C1 segment of cervical spinal cord (tissue), 14 donors: ENCODE results near the gene TMC8.
"Not testable (repeated sequence)": the region's sequence is repeated elsewhere in the genome, so short reads cannot be mapped to it uniquely, and the experiment has no call there.

ENCODE experiments used
- DNase-seq, 14 donors: peaks; one replicate each; lab custom pipeline; 2025; lab: John Stamatoyannopoulos, UW

The TMC8 gene

GRCh38 chr17:78154903-78155811 is 24.6 kb downstream of the TMC8 start:
- peak in 1 of 14 donors; percentile 42 for DNase-seq

GRCh38 chr17:78159575-78160158 is 29.1 kb downstream of the TMC8 start:
- no peak for DNase-seq

DNA sequence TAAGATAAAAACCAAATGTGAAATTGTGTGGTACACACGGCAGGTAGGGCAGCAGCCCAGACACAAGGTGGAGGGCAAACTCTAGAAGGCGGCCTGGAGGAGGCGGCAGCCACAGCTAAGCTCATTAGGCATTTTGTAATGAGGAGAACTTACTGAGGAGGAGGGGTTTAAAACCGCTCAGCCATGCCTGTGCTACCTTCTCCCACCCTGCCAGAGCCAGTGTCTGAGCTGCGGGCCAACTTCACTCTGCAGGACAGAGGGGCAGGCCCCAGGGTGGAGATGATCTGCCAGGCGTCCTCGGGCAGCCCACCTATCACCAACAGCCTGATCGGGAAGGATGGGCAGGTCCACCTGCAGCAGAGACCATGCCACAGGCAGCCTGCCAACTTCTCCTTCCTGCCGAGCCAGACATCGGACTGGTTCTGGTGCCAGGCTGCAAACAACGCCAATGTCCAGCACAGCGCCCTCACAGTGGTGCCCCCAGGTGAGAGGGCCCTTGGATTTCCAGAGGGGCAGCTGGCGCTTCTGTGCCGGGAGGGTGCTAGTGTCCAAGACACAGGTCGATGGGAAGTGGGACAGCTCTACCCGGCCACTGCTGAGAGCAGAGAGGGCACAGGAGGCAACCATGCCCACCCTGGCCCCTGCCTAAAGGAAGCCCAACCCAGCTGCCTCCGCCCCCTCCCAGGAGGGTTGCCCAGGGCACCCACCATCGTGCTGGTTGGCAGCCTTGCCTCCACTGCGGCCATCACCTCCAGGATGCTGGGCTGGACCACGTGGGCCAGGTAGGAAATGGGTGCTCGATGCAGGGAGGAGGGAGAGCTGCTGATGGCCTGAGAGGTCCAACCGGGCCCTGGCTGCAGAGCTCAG is 33.5 kb downstream of the TMC8 start:
- peak in 1 of 14 donors; percentile 13 for DNase-seq

GRCh38 chr17:78164748-78165607 is 34.4 kb downstream of the TMC8 start:
- DNase-seq, result no peak

GRCh38 chr17:78166416-78166815 is 35.8 kb downstream of the TMC8 start:
- no peak for DNase-seq

DNA sequence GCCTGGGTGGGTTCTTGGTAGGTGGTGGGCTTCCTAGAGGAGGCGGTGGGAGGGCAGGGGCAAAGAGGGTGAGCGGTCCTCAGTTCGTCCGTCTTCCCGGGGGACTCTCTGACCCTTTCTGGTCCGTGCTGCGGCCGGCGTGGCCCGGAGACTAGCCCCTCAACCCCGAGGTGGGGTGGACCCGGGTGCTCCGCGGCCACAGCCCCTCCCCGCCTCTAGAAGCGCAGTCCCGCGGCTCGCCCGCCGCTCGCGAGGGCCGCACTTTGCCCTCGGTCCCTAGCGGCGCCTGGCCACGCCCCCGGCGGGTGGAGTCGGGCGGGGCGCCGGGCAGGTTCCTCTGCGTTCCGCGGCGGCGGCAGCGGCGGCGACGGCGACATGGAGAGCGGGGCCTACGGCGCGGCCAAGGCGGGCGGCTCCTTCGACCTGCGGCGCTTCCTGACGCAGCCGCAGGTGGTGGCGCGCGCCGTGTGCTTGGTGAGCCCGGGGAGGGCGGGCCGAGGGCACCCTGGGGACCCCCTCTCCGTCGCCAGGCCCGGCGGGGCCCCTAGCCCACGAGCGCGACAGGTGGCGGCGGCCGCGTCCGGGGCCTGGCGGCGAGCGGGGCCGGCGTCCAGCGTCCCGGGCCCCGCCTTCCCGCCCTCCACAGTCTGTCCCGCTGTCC is 37.8 kb downstream of the TMC8 start, which contains the start of gene SYNGR2:
SYNGR2 (plus strand) TSS at position 340 of the 661 bp plus-strand sequence; CDS start at position 376, 36 bp downstream.
- DNase-seq, result peak in 10 of 14 donors; percentile 14 to 73 (median 38)

DNA sequence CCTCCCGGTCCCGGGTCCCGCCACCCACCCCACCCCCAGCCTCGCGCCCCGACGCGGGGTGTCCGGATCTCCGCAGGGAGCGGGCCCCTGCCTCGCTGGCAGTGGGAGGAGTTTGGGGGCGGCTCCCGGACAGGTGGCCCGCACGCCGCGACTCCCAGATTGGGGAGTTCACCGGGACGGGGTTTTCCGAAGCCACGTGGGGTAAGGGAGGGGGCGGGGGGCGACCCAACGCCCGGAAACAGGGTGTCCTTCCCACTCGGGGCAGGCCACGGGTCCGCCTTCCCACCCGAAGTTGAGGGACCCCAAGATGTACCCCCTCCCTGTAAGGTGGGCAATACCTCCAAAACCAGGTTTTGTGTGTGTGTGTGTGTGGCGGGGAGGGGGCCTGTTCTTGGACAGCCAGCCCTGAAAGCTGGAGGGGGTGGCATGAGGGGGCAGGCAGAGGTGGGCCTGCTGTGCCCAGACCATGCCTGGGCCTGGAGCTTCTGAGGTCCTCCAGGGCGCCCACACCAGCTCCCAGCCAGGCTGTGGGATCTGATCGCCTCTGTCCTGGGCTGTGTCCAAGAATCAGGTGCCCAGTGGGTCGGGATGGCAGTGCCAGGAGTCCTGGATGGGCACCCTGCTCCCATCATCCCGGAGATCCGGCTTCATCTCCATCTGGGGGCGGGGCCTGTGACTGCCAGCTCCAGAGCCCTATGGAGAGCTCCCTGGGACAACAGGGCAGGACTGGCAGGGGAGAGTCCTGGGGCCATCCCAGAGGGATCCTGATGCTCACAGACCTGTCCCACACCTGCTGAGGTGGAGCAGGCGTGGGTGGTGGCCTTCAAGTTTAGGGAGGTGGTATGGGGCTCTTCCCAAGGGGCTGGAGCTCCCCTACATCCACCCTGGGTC is 38.6 kb downstream of the TMC8 start:
- DNase-seq, result peak in 12 of 14 donors; percentile 18 to 73 (median 43)

- peak in 1 of 14 donors; percentile 22 for DNase-seq
Measured at GRCh38 chr17:78170692-78171590, 40.4 kb downstream of the TMC8 start.

- DNase-seq, result not testable (repeated sequence)
Measured at GRCh38 chr17:78171591-78172248, 41.1 kb downstream of the TMC8 start.

- DNase-seq, result peak in 5 of 14 donors; percentile 26 to 42 (median 32)
Measured at GRCh38 chr17:78172249-78173051, 41.9 kb downstream of the TMC8 start.

DNA sequence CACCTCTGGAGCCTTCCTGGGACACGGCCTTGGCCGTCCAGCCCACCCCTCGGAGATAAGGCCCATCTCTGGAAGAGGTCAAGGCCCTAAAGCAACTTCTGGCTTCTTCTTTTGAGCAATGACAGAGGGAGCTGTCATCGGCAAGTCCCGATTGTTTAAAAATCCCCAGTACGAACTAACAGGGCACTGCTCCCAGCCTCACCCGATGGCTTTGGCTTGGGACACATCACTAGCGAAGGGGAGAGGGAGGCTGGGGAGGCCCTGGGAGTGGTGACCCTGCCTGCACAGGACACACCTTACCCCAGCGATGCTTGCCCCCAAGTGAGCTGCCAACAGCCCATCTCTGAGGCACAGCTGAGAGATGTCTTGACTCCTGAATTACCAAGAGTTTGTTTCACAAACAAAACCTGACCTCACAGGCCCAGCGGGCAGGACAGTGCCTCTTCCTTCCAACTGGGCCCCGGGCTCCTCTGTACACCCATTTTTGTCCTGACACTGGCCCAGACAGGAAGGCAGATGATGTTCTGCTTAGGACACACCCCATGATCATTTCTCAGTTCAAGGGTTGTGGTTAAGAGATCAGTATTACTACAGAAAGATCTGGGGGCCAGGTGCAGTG is 42.6 kb downstream of the TMC8 start:
- peak in 1 of 14 donors; percentile 13 for DNase-seq

GRCh38 chr17:78174346-78174869 is 43.8 kb downstream of the TMC8 start:
- peak in 13 of 14 donors; percentile 58 to 97 (median 87) for DNase-seq

DNA sequence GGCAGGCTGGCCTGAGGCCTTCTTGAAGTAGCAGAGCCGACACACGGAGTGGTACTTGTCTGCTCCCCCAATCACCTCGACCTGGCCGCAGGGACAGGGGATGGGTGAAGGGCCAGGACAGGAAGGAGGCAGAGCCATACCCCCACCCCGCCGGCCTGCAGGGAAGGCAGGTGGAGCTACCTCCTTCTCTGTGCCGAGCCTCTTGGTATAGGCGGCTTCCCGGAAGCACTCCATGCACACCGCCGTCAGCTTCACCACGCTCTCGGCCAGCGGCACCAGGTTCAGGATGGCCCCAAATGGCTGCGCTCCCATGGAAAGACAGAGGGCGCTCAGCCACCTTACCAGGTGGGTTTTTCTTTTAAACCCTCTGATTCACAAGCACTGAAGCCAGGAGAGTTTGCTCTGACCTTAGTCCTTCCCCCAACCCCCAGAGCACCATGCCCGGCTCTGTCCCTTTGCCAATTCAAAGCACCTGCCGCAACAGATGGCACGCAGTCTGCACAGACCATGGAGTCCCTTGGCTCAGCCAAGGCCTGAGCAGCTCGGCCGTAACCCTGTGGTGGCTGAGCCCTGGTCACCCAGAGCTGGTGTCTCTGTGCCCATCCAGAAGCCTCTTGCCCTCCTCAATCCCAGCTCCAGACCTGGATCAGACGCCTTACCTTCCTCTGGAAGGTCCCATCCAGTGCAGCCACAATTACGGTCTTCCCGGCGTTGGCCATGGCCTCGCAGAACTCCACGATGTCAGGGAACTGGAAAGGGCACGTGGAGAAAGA is 44.5 kb downstream of the TMC8 start:
- peak in 3 of 14 donors; percentile 44 to 97 (median 74) for DNase-seq

DNA sequence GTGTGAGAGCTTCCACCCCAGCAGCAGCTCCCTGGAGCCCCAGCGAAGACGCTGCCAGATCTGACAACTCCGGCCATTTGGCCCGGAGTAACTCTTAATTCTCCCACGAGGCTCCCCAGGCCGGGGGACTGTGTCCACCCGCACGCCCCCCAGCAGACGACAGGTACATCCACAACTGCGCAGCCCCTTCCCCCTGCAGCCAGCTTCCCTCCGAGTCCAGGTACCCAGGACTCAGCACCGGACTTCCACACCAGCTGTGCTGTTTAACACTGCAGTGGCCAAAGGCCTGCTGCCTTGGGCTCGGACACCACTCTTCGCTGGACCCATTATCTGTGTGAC is 45.0 kb downstream of the TMC8 start:
- DNase-seq, result no peak

DNA sequence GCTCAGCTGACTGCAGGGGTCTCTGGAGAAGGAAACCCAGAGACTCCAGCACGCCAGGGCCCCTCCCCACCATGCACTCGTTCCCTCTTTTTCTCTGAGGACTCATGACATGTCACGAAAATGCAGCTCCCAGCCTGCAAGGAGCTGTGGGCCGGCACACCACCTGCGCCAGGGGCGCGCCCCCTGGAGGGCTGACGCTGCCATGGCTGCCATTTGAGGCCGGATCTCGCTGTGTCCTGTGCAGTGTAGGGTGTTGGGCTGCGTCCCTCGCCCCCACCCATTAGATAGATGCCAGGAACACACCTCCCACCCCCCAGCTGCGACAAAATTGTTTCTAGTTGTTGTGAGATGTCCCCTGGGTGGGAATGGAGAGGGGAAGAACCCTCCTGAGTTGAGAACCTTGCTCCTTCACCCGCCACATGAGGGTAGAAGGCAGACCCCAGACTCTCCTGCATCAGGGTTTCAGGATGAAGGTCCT is 46.0 kb downstream of the TMC8 start:
- DNase-seq, result peak in 10 of 14 donors; percentile 11 to 67 (median 40)
